HG02852 (cell line): ENCODE results near the gene SERTAD1.

Experiments used
- ATAC-seq: cut with Tn5 transposase; IDR thresholded peaks from one replicate; pipeline ENCODE4 v1.9.1; 2021; ENCODE audit warnings: mild to moderate bottlenecking, moderate library complexity; ENCODE audit not compliant: unreplicated experiment

SERTAD1 gene

GRCh38 chr19:40380199-40381037, 45.4 kb downstream of the SERTAD1 start:
- ATAC-seq: no peak

- no peak for ATAC-seq
These were observed 46.2 kb downstream of the SERTAD1 start for GRCh38 chr19:40379446-40380198.

DNA sequence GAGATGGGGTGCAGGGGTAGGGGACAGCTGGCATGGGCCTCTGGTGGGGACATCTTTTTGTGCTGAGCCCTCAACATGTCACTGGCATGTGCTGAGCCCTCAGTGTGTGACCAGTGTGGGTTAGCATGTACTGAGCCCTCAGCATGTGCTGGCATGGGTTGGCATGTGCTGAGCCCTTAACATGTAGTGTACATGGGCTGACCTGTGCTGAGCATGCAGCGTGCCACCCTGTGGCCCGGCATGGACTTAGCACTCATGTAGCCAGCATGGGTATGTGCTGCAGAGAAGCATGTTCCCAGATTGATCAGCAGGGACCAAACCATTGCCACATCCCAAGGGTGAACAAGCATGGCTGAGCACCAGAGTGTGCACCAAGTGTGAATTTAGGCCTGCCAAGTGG, 47.3 kb downstream of the SERTAD1 start:
- ATAC-seq: no peak

DNA sequence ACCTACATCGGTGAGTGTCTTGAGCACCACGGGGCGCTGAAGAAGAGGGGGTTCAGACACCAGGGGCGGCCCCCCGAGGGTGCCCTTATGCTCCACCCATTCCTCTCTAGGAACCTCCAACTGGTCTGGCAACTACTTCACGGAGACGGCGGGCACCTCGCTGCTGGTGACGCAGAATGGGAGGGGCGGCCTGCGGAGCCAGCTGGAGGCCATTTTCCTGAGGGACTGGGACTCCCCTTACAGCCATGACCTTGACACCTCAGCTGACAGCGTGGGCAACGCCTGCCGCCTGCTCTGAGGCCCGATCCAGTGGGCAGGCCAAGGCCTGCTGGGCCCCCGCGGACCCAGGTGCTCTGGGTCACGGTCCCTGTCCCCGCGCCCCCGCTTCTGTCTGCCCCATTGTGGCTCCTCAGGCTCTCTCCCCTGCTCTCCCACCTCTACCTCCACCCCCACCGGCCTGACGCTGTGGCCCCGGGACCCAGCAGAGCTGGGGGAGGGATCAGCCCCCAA, 47.9 kb downstream of the SERTAD1 start:
- ATAC-seq: no peak

DNA sequence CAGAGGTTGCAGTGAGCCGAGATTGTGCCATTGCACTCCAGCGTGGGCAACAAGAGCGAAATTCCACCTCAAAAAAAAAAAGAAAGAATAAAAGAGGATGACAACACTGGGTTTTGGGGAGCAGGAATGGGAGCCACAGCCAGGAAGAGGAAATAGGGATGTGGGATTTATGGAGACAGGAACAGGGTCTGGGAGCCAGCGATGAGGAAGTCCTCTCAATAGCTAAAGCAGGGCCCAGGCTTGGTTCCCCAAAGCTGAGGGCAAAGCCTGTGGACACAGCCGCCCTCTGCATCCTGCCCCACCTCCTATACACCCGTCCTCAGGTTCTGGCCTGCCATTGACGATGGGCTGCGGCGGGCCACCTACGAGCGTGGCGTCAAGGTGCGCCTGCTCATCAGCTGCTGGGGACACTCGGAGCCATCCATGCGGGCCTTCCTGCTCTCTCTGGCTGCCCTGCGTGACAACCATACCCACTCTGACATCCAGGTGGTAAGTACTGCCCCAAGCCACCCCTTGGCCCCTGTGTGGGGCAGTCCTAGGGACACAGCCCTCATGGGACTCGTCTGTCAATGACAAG, 49.4 kb downstream of the SERTAD1 start:
- no peak for ATAC-seq

DNA sequence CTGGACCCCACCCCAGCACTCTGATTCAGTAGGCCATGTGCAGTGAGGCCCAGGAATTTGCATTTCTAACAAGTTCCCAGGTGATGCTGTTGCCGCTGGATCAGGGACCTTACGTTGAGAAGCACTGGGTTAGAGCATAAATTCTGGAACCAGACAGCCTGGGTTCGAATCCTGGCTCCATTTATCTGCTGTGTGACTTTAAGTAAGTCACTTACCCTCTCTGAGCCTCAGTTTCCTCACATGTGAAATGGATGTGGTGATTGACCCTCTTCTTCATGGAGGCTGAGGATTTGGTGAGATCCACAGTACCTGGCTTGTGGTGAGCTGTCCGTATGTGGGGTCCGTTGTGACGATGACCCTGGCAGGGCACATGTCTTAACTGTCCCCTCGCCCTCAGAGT, 51.7 kb downstream of the SERTAD1 start:
- no peak for ATAC-seq

- no peak for ATAC-seq
These were observed 54.0 kb downstream of the SERTAD1 start for GRCh38 chr19:40371802-40372122.
